Measurements from ENCODE around the gene FNBP1.

GRCh38 chr9:129881547-129882324 lies 161.3 kb downstream of the FNBP1 start:
- no peak for TF ChIP-seq ATF3 (CRISPR knock-in tag; conservative IDR thresholded peaks at IDR 0.05)
- TF ChIP-seq CTCF (IDR thresholded peaks at IDR 0.05), result no peak
- TF ChIP-seq ZNF423 (CRISPR knock-in tag; IDR thresholded peaks at IDR 0.05), result no peak
- no peak for TF ChIP-seq ZNF121 (CRISPR knock-in tag; IDR thresholded peaks at IDR 0.05)
- TF ChIP-seq ZNF219 (CRISPR knock-in tag; IDR thresholded peaks at IDR 0.05; ENCODE audit: borderline replicate concordance), result no peak
- no peak for TF ChIP-seq SP1 (CRISPR knock-in tag; conservative IDR thresholded peaks at IDR 0.05)
- TF ChIP-seq MLX (CRISPR knock-in tag; IDR thresholded peaks at IDR 0.05), result no peak
- no peak for TF ChIP-seq ATF1 (CRISPR knock-in tag; IDR thresholded peaks at IDR 0.05)
- TF ChIP-seq USF1 (CRISPR knock-in tag; IDR thresholded peaks at IDR 0.05), result no peak
- no peak for TF ChIP-seq TCF7 (CRISPR knock-in tag; IDR thresholded peaks at IDR 0.05; ENCODE audit: low read depth)
- no peak for TF ChIP-seq ZMAT4 (CRISPR knock-in tag; IDR thresholded peaks at IDR 0.05)
- no peak for TF ChIP-seq JUN (CRISPR knock-in tag; IDR thresholded peaks at IDR 0.05)
- no peak for TF ChIP-seq AFF4 (CRISPR knock-in tag; IDR thresholded peaks at IDR 0.05; ENCODE audit: borderline replicate concordance)
